Progenitor cell of endocrine pancreas (in vitro differentiated cells): ENCODE data around the gene C16orf46. TPM values are rescaled to one million over a fixed set of nuclear protein-coding genes. Genes with fewer than 3 reads are reported as not detected.
A peak's percentile ranks its signal among the peaks of the same experiment; 100 is the strongest.

Source experiments
- DNase-seq: peaks from one replicate; pipeline ENCODE4 v3.0.0; 2021; ENCODE audit warnings: low spot score; ENCODE audit not compliant: unreplicated experiment
- H3K27ac Mint-ChIP-seq: 2 replicates; pipeline ENCODE4 v1.8.0; 2021; ENCODE audit warnings: mild to moderate bottlenecking, moderate library complexity, mixed read lengths
- H3K27me3 Mint-ChIP-seq: 2 replicates; pipeline ENCODE4 v1.8.0; 2021; ENCODE audit warnings: mixed read lengths
- H3K36me3 Mint-ChIP-seq: 2 replicates; pipeline ENCODE4 v1.8.0; 2022; ENCODE audit warnings: mixed read lengths; ENCODE audit not compliant: insufficient read depth
- H3K4me1 Mint-ChIP-seq: 2 replicates; pipeline ENCODE4 v1.8.0; 2021; ENCODE audit warnings: low read depth, mixed read lengths
- H3K4me3 Mint-ChIP-seq: 2 replicates; pipeline ENCODE4 v1.8.0; 2021; ENCODE audit warnings: low read depth, mild to moderate bottlenecking, moderate library complexity, mixed read lengths
- H3K9me3 Mint-ChIP-seq: 2 replicates; pipeline ENCODE4 v1.8.0; 2021; ENCODE audit warnings: low read depth, mixed read lengths
- CTCF ChIP-seq: fragments of 200-600 bp; sonication (generic); IDR thresholded peaks from one replicate; pipeline ENCODE4 v1.5.0; 2021; ENCODE audit warnings: antibody characterized with exemption, mild to moderate bottlenecking; ENCODE audit not compliant: unreplicated experiment
- total RNA-seq: library from RNA; stranded (reverse); gene quantifications from 2 replicates; pipeline ENCODE4 v1.2.1, GENCODE V29; 2021

The C16orf46 gene
- total RNA-seq, 1 donor from 2014 or later = 3.8 TPM

DNA sequence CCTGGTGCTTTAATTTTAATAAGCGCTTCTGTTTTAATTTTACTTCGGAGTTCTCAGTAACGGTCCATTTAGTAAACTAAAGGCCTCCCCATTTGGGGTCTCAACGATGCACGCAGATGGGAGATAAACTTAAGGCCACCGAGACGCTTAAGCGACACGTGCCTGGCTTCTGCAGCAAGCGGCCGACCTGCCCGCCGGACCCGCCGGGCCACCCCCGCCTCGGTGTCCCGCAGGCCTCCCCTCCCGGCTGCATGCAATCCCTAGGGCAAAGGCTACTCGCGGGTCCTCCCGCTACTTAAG is 18.6 kb upstream of the C16orf46 start:
- DNase-seq = no peak
- Mint-ChIP-seq H3K27ac (no peak overlapping the region), H3K9me3 (peaks cover 3% of the 10 kb centered on the region), H3K4me3 (peak overlapping the region; percentile 77), H3K27me3 (no peaks in the 10 kb centered on the region), H3K4me1 (peaks cover 7% of the 10 kb centered on the region), H3K36me3 (peaks cover 1% of the 10 kb centered on the region)
- TF ChIP-seq CTCF = no peak

DNA sequence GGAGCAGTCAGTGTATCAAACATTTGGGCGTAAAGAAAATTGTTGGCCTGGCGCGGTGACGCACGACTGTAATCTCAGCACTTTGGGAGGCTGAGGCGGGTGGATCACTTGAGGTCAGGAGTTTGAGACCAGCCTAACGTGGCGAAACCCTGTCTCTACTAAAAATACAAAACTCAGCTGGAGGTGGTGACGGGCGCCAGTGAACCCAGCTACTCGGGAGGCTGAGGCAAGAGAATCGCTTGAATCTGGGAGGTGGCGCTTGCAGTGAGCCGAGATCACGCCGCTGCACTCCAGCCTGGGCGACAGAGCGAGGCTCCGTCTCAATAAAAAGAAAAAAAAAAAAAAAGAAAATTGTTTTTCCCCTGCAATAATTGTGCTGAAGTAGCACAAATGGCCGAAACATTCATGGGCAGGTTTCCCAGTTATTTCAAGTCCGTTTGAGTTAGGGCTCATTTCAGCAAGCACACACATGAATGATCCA is 17.8 kb upstream of the C16orf46 start:
- H3K27ac Mint-ChIP-seq = peak overlapping the region; percentile 20
- no peak for DNase-seq
- H3K36me3 Mint-ChIP-seq = peaks cover 3% of the 10 kb centered on the region
- H3K27me3 Mint-ChIP-seq = no peaks in the 10 kb centered on the region
- H3K4me3 Mint-ChIP-seq = peak overlapping the region; percentile 77
- no peak for TF ChIP-seq CTCF
- peaks cover 7% of the 10 kb centered on the region for H3K4me1 Mint-ChIP-seq
- H3K9me3 Mint-ChIP-seq = peaks cover 3% of the 10 kb centered on the region

DNA sequence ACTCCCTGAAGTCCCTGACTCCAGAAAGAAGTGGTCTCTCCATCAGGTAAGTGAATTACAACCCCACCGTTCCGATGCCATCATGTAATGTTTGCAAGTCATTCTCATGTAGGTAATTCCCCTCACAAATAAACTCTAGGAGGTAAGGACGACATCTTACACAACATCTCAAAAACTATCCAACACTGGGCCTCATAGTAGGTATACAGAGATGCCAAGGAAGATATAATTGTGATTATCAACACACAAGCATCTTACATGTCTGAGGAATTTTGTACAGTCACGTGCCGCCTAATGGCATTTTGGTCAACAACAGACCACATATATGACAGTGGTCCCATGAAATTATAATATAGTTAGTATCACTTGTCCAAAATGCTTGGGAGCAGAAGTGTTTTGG is 11.8 kb upstream of the C16orf46 start:
- TF ChIP-seq CTCF = no peak
- H3K36me3 Mint-ChIP-seq = peaks cover 15% of the 10 kb centered on the region
- H3K4me3 Mint-ChIP-seq = no peak overlapping the region
- DNase-seq = no peak
- H3K27ac Mint-ChIP-seq = peak overlapping the region; percentile 63
- peaks cover 5% of the 10 kb centered on the region for H3K4me1 Mint-ChIP-seq
- H3K9me3 Mint-ChIP-seq = no peaks in the 10 kb centered on the region
- no peaks in the 10 kb centered on the region for H3K27me3 Mint-ChIP-seq

DNA sequence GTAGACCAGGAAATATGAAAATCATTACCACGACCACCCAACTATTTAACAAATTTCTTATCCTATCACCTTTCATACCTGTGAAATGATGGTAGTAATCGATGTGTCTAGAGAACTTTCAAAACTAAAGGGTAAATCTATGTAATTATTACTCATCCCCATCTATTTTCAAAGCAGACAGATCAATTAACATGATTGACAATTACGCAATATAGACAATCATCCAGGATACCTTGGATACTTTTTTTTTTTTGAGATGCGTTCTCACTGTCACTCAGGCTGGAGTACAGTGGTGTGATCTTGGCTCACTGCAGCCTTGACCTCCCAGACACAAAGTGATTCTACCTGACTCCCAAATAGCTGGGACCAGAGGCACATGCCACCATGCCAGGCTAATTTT is 4.0 kb upstream of the C16orf46 start:
- no peaks in the 10 kb centered on the region for H3K9me3 Mint-ChIP-seq
- DNase-seq = no peak

DNA sequence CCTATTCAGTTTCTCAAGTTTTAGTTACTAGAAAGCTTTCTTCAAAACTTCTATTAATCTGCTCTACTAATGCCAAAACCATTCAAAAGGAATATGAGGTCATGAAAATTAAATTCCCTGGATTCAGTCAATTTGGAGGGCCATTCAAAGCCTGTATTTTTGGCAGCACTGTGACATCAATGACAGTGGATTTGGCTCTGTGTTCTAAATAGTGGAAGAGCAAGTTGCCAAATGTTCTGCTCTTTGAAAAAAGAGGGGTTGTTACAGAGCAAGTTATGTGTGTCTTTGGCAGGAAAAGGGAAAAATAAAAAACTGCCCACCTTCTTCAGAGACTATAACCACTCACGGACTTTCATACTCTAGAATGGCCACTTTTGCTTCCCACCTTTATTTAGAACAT is 3.2 kb upstream of the C16orf46 start:
- H3K4me3 Mint-ChIP-seq = no peak overlapping the region
- no peak for DNase-seq
- H3K36me3 Mint-ChIP-seq = no peaks in the 10 kb centered on the region
- no peaks in the 10 kb centered on the region for H3K27me3 Mint-ChIP-seq
- TF ChIP-seq CTCF = no peak
- no peaks in the 10 kb centered on the region for H3K9me3 Mint-ChIP-seq
- no peak overlapping the region for H3K27ac Mint-ChIP-seq
- no peaks in the 10 kb centered on the region for H3K4me1 Mint-ChIP-seq

More for the DNA sequence above, 4.0 kb upstream of the C16orf46 start:
- no peak for TF ChIP-seq CTCF
- Mint-ChIP-seq H3K4me1 (no peaks in the 10 kb centered on the region), H3K27ac (no peak overlapping the region), H3K4me3 (no peak overlapping the region), H3K36me3 (peaks cover 1% of the 10 kb centered on the region), H3K27me3 (no peaks in the 10 kb centered on the region)
